NCI-H524 treated with DMSO at 0.1 percent for 48 hours (cell line): ENCODE measurements around the gene MBP.
A peak's percentile ranks its signal among the peaks of the same experiment; 100 is the strongest.

Experiments
- DNase-seq: peaks from one replicate; lab custom pipeline; 2025; lab: John Stamatoyannopoulos, UW

Gene MBP

GRCh38 chr18:77132369-77133050 lies at the start of gene MBP:
MBP (minus strand) TSS chr18:77132783; CDS start chr18:77105261, 27,522 bp downstream.
- DNase-seq: no peak

GRCh38 chr18:77181950-77182707 lies 49.5 kb upstream of the MBP start:
- no peak for DNase-seq

GRCh38 chr18:77178559-77178958 lies 46.0 kb upstream of the MBP start:
- DNase-seq: no peak

GRCh38 chr18:77177009-77177408 lies 44.4 kb upstream of the MBP start:
- no peak for DNase-seq

- DNase-seq: peak; percentile 63
Observed at GRCh38 chr18:77173275-77174030, 40.9 kb upstream of the MBP start.

- DNase-seq: peak; percentile 76
Observed at GRCh38 chr18:77170890-77171410, 38.4 kb upstream of the MBP start.

GRCh38 chr18:77168811-77169311 lies 36.3 kb upstream of the MBP start:
- peak; percentile 31 for DNase-seq

- DNase-seq: no peak
Observed at GRCh38 chr18:77167251-77167650, 34.7 kb upstream of the MBP start.

- DNase-seq: no peak
Observed at GRCh38 chr18:77166523-77166922, 33.9 kb upstream of the MBP start.

- DNase-seq: no peak
Observed at GRCh38 chr18:77165503-77166188, 33.1 kb upstream of the MBP start.

GRCh38 chr18:77164763-77165485 lies 32.3 kb upstream of the MBP start:
- DNase-seq: no peak

GRCh38 chr18:77164026-77164425 lies 31.4 kb upstream of the MBP start:
- DNase-seq: no peak

GRCh38 chr18:77162580-77162979 lies 30.0 kb upstream of the MBP start:
- no peak for DNase-seq

- DNase-seq: no peak
Observed at GRCh38 chr18:77161961-77162360, 29.4 kb upstream of the MBP start.

- no peak for DNase-seq
Observed at GRCh38 chr18:77161383-77161782, 28.8 kb upstream of the MBP start.

- DNase-seq: no peak
Observed at GRCh38 chr18:77160515-77160914, 27.9 kb upstream of the MBP start.

- DNase-seq: no peak
Observed at GRCh38 chr18:77157312-77157711, 24.7 kb upstream of the MBP start.

- no peak for DNase-seq
Observed at GRCh38 chr18:77155031-77155430, 22.4 kb upstream of the MBP start.

- DNase-seq: no peak
Observed at GRCh38 chr18:77153404-77153803, 20.8 kb upstream of the MBP start.

GRCh38 chr18:77151772-77152520 lies 19.4 kb upstream of the MBP start:
- no peak for DNase-seq
